HG03097 (cell line): ENCODE results near the gene SMARCA4.
"Not testable (repeated sequence)": the region's sequence is repeated elsewhere in the genome, so short reads cannot be mapped to it uniquely, and the experiment has no call there.

ENCODE experiments used
- ATAC-seq: cut with Tn5 transposase; IDR thresholded peaks from one replicate; pipeline ENCODE4 v1.9.1; 2021; ENCODE audit not compliant: unreplicated experiment, low FRiP score

SMARCA4 gene

GRCh38 chr19:10975374-10976130, 14.7 kb downstream of the SMARCA4 start:
- ATAC-seq = no peak

GRCh38 chr19:10976131-10976892, 15.5 kb downstream of the SMARCA4 start:
- ATAC-seq = no peak

GRCh38 chr19:10977742-10978092, 16.9 kb downstream of the SMARCA4 start:
- no peak for ATAC-seq

GRCh38 chr19:10979951-10980381, 19.1 kb downstream of the SMARCA4 start:
- ATAC-seq = no peak

GRCh38 chr19:10981252-10981895, 20.5 kb downstream of the SMARCA4 start:
- no peak for ATAC-seq

GRCh38 chr19:10983026-10983425, 22.2 kb downstream of the SMARCA4 start:
- no peak for ATAC-seq

GRCh38 chr19:10984166-10984735, 23.4 kb downstream of the SMARCA4 start:
- no peak for ATAC-seq

GRCh38 chr19:10985502-10985901, 24.7 kb downstream of the SMARCA4 start:
- ATAC-seq = no peak

- no peak for ATAC-seq
These were observed 25.7 kb downstream of the SMARCA4 start for GRCh38 chr19:10986301-10987127.

- no peak for ATAC-seq
These were observed 26.9 kb downstream of the SMARCA4 start for GRCh38 chr19:10987571-10988297.

GRCh38 chr19:10988380-10988779, 27.6 kb downstream of the SMARCA4 start:
- no peak for ATAC-seq

GRCh38 chr19:10988921-10989320, 28.1 kb downstream of the SMARCA4 start:
- ATAC-seq = no peak

GRCh38 chr19:10991076-10991475, 30.2 kb downstream of the SMARCA4 start:
- ATAC-seq = no peak

GRCh38 chr19:10991521-10992081, 30.8 kb downstream of the SMARCA4 start:
- ATAC-seq = no peak

- ATAC-seq = not testable (repeated sequence)
These were observed 31.3 kb downstream of the SMARCA4 start for GRCh38 chr19:10992174-10992573.

GRCh38 chr19:10995926-10996600, 35.2 kb downstream of the SMARCA4 start:
- no peak for ATAC-seq

GRCh38 chr19:10998045-10998533, 37.3 kb downstream of the SMARCA4 start:
- no peak for ATAC-seq

- no peak for ATAC-seq
These were observed 37.8 kb downstream of the SMARCA4 start for GRCh38 chr19:10998666-10999065.

- ATAC-seq = no peak
These were observed 44.7 kb downstream of the SMARCA4 start for GRCh38 chr19:11005521-11005920.
